Measurements from ENCODE around the gene SF3B3. TPM values are rescaled to one million over a fixed set of nuclear protein-coding genes. Genes with fewer than 3 reads are reported as not detected.

SF3B3 gene
- 121 TPM for total RNA-seq
- 120 TPM for polyA plus RNA-seq
- long read RNA-seq, donor 1, full-length matches to known transcripts, result 3 of 9 reads
- long read RNA-seq, donor 1, partial matches to known transcripts, result 6 of 9 reads
- long read RNA-seq, donor 1, other reads (novel, unspliced or antisense), result 0 of 9 reads
- long read RNA-seq, donor 2, result 0 reads
- long read RNA-seq, donor 3, full-length matches to known transcripts, result 24 of 82 reads
- long read RNA-seq, donor 3, partial matches to known transcripts, result 58 of 82 reads
- long read RNA-seq, donor 3, other reads (novel, unspliced or antisense), result 0 of 82 reads
- long read RNA-seq, donor 4, full-length matches to known transcripts, result 8 of 25 reads
- long read RNA-seq, donor 4, partial matches to known transcripts, result 17 of 25 reads
- long read RNA-seq, donor 4, other reads (novel, unspliced or antisense), result 0 of 25 reads
- long read RNA-seq, donor 5, full-length matches to known transcripts, result 28 of 86 reads
- long read RNA-seq, donor 5, partial matches to known transcripts, result 58 of 86 reads
- long read RNA-seq, donor 5, other reads (novel, unspliced or antisense), result 0 of 86 reads
- long read RNA-seq, donor 6, full-length matches to known transcripts, result 15 of 33 reads
- long read RNA-seq, donor 6, partial matches to known transcripts, result 18 of 33 reads
- long read RNA-seq, donor 6, other reads (novel, unspliced or antisense), result 0 of 33 reads
- long read RNA-seq, donor 7, full-length matches to known transcripts, result 7 of 56 reads
- long read RNA-seq, donor 7, partial matches to known transcripts, result 49 of 56 reads
- long read RNA-seq, donor 7, other reads (novel, unspliced or antisense), result 0 of 56 reads
- long read RNA-seq, donor 8, full-length matches to known transcripts, result 6 of 19 reads
- long read RNA-seq, donor 8, partial matches to known transcripts, result 13 of 19 reads
- long read RNA-seq, donor 8, other reads (novel, unspliced or antisense), result 0 of 19 reads
- long read RNA-seq, donor 9, full-length matches to known transcripts, result 7 of 33 reads
- long read RNA-seq, donor 9, partial matches to known transcripts, result 26 of 33 reads
- long read RNA-seq, donor 9, other reads (novel, unspliced or antisense), result 0 of 33 reads
- long read RNA-seq, donor 10, full-length matches to known transcripts, result 8 of 21 reads
- long read RNA-seq, donor 10, partial matches to known transcripts, result 13 of 21 reads
- long read RNA-seq, donor 10, other reads (novel, unspliced or antisense), result 0 of 21 reads

GRCh38 chr16:70523743-70524398 lies at the start of gene SF3B3:
TSS of gene SF3B3 (plus strand) at chr16:70523816. CDS start at chr16:70526657, 2,841 bp downstream.
- Histone ChIP-seq H3K4me1 (ENCODE audit: control insufficient read depth in 2 of 2, insufficient read depth in 2 of 2, low read length in 2 of 2) (peaks cover 13 to 26% of the 10 kb centered on the region in 2 donors), H3K9me3 (ENCODE audit: control insufficient read depth in 2 of 2, insufficient read depth in 1 of 2, low read length in 1 of 2) (no peaks in the 10 kb centered on the region), H3K27ac (ENCODE audit: low read depth in 1 of 2, low read length in 1 of 2) (peak within 1 kb of the TSS; percentile 95 to 97), H3K27me3 (ENCODE audit: control insufficient read depth in 2 of 2, insufficient read depth in 1 of 2, low read length in 1 of 2) (no peaks in the 10 kb centered on the region), H3K4me3 (ENCODE audit: low read length in 2 of 2) (peak within 1 kb of the TSS; percentile 93 to 99), H3K36me3 (ENCODE audit: control insufficient read depth in 2 of 2, insufficient read depth in 2 of 2, low read length in 1 of 2) (peaks cover 16 to 29% of the 10 kb centered on the region in 2 donors)
- WGBS, result under 1% methylated on average over 32 of the region's 32 CpGs
- peak in 5 of 9 donors; percentile 36 to 63 (median 58) for DNase-seq (ENCODE audit: low read depth in 6 of 9, low spot score in 9 of 9)

- no peaks in the 10 kb centered on the region for H3K27me3 ChIP-seq (ENCODE audit: control insufficient read depth in 2 of 2, insufficient read depth in 1 of 2, low read length in 1 of 2)
- H3K36me3 ChIP-seq (ENCODE audit: control insufficient read depth in 2 of 2, insufficient read depth in 2 of 2, low read length in 1 of 2), result peaks cover 18 to 26% of the 10 kb centered on the region in 2 donors
- no peak overlapping the region for H3K4me3 ChIP-seq (ENCODE audit: low read length in 2 of 2)
- H3K9me3 ChIP-seq (ENCODE audit: control insufficient read depth in 2 of 2, insufficient read depth in 1 of 2, low read length in 1 of 2), result no peaks in the 10 kb centered on the region
- peaks cover 0 to 4% of the 10 kb centered on the region in 2 donors for H3K4me1 ChIP-seq (ENCODE audit: control insufficient read depth in 2 of 2, insufficient read depth in 2 of 2, low read length in 2 of 2)
- 98% methylated on average over 22 of the region's 22 CpGs for WGBS
- DNase-seq (ENCODE audit: low read depth in 6 of 9, low spot score in 9 of 9), result no peak
- H3K27ac ChIP-seq (ENCODE audit: low read depth in 1 of 2, low read length in 1 of 2), result no peak overlapping the region
Observed at GRCh38 chr16:70474320-70475053, 49.1 kb upstream of the SF3B3 start.

GRCh38 chr16:70475054-70475871 lies 48.4 kb upstream of the SF3B3 start:
- no peak for DNase-seq (ENCODE audit: low read depth in 6 of 9, low spot score in 9 of 9)
- Histone ChIP-seq H3K4me3 (ENCODE audit: low read length in 2 of 2) (no peak overlapping the region), H3K27me3 (ENCODE audit: control insufficient read depth in 2 of 2, insufficient read depth in 1 of 2, low read length in 1 of 2) (no peaks in the 10 kb centered on the region), H3K36me3 (ENCODE audit: control insufficient read depth in 2 of 2, insufficient read depth in 2 of 2, low read length in 1 of 2) (peaks cover 25 to 34% of the 10 kb centered on the region in 2 donors), H3K27ac (ENCODE audit: low read depth in 1 of 2, low read length in 1 of 2) (no peak overlapping the region), H3K4me1 (ENCODE audit: control insufficient read depth in 2 of 2, insufficient read depth in 2 of 2, low read length in 2 of 2) (peaks cover 0 to 4% of the 10 kb centered on the region in 2 donors), H3K9me3 (ENCODE audit: control insufficient read depth in 2 of 2, insufficient read depth in 1 of 2, low read length in 1 of 2) (no peaks in the 10 kb centered on the region)
- WGBS, result 94% methylated on average over 24 of the region's 24 CpGs

- Histone ChIP-seq H3K36me3 (ENCODE audit: control insufficient read depth in 2 of 2, insufficient read depth in 2 of 2, low read length in 1 of 2) (peaks cover 37 to 45% of the 10 kb centered on the region in 2 donors), H3K27me3 (ENCODE audit: control insufficient read depth in 2 of 2, insufficient read depth in 1 of 2, low read length in 1 of 2) (no peaks in the 10 kb centered on the region), H3K4me1 (ENCODE audit: control insufficient read depth in 2 of 2, insufficient read depth in 2 of 2, low read length in 2 of 2) (peaks cover 0 to 4% of the 10 kb centered on the region in 2 donors), H3K27ac (ENCODE audit: low read depth in 1 of 2, low read length in 1 of 2) (peak overlapping the region; percentile 2 to 57), H3K9me3 (ENCODE audit: control insufficient read depth in 2 of 2, insufficient read depth in 1 of 2, low read length in 1 of 2) (no peaks in the 10 kb centered on the region), H3K4me3 (ENCODE audit: low read length in 2 of 2) (no peak overlapping the region)
- WGBS, result 95% methylated on average over 13 of the region's 13 CpGs
- peak in 1 of 9 donors; percentile 30 for DNase-seq (ENCODE audit: low read depth in 6 of 9, low spot score in 9 of 9)
Observed at GRCh38 chr16:70476272-70477020, 47.2 kb upstream of the SF3B3 start.

- no peak overlapping the region for H3K27ac ChIP-seq (ENCODE audit: low read depth in 1 of 2, low read length in 1 of 2)
- H3K27me3 ChIP-seq (ENCODE audit: control insufficient read depth in 2 of 2, insufficient read depth in 1 of 2, low read length in 1 of 2), result no peaks in the 10 kb centered on the region
- H3K9me3 ChIP-seq (ENCODE audit: control insufficient read depth in 2 of 2, insufficient read depth in 1 of 2, low read length in 1 of 2), result no peaks in the 10 kb centered on the region
- peaks cover 47 to 50% of the 10 kb centered on the region in 2 donors for H3K36me3 ChIP-seq (ENCODE audit: control insufficient read depth in 2 of 2, insufficient read depth in 2 of 2, low read length in 1 of 2)
- 93% methylated on average over 8 of the region's 8 CpGs for WGBS
- no peak overlapping the region for H3K4me3 ChIP-seq (ENCODE audit: low read length in 2 of 2)
- DNase-seq (ENCODE audit: low read depth in 6 of 9, low spot score in 9 of 9), result no peak
- peaks cover 0 to 4% of the 10 kb centered on the region in 2 donors for H3K4me1 ChIP-seq (ENCODE audit: control insufficient read depth in 2 of 2, insufficient read depth in 2 of 2, low read length in 2 of 2)
Observed at GRCh38 chr16:70478169-70478568, 45.4 kb upstream of the SF3B3 start.

- 91% methylated on average over 10 of the region's 10 CpGs for WGBS
- no peak for DNase-seq (ENCODE audit: low read depth in 6 of 9, low spot score in 9 of 9)
- Histone ChIP-seq H3K36me3 (ENCODE audit: control insufficient read depth in 2 of 2, insufficient read depth in 2 of 2, low read length in 1 of 2) (peaks cover 49 to 54% of the 10 kb centered on the region in 2 donors), H3K27me3 (ENCODE audit: control insufficient read depth in 2 of 2, insufficient read depth in 1 of 2, low read length in 1 of 2) (no peaks in the 10 kb centered on the region), H3K9me3 (ENCODE audit: control insufficient read depth in 2 of 2, insufficient read depth in 1 of 2, low read length in 1 of 2) (no peaks in the 10 kb centered on the region), H3K27ac (ENCODE audit: low read depth in 1 of 2, low read length in 1 of 2) (no peak overlapping the region), H3K4me3 (ENCODE audit: low read length in 2 of 2) (no peak overlapping the region), H3K4me1 (ENCODE audit: control insufficient read depth in 2 of 2, insufficient read depth in 2 of 2, low read length in 2 of 2) (peaks cover 0 to 4% of the 10 kb centered on the region in 2 donors)
Observed at GRCh38 chr16:70478912-70479341, 44.7 kb upstream of the SF3B3 start.
